ENCODE results near the gene BICD2.
A peak's percentile ranks its signal among the peaks of the same experiment; 100 is the strongest.

- TF ChIP-seq POLR2A (IDR thresholded peaks at IDR 0.05): peak; percentile 92
- TF ChIP-seq POLR2AphosphoS5 (IDR thresholded peaks at IDR 0.05): peak; percentile 36 to 92 (median 87)
- TF ChIP-seq CTCF (IDR thresholded peaks at IDR 0.05): peak; percentile 93 to 98 (median 97)
- no peak for TF ChIP-seq EP300 (IDR thresholded peaks at IDR 0.05; ENCODE audit: low read depth)
These were observed 629 bp upstream of the BICD2 start for GRCh38 chr9:92764988-92765936.
